IMR-90 (cell line): ENCODE measurements around the gene KAT6B. TPM values are rescaled to one million over a fixed set of nuclear protein-coding genes. Genes with fewer than 3 reads are reported as not detected.

Experiments used
- ATAC-seq: fragments of 200-7000 bp; cut with Tn5 transposase; 2 replicates; pipeline ENCODE4 v1.9.1; 2020; ENCODE audit warnings: low read depth, mild to moderate bottlenecking, moderate library complexity
- BruUV-seq: library from RNA; stranded (reverse); fragments of 400-500 nt; replicated peaks from 2 replicates; lab custom pipeline; 2021; lab: Mats Ljungman, UMichigan
- CTCF ChIA-PET: fragments of 300-600 bp; formaldehyde crosslinking; extraction: SDS; loops from one replicate; lab custom pipeline; 2021; ENCODE audit warnings: antibody characterized with exemption; lab: Yijun Ruan, JAX
- POLR2A ChIA-PET: fragments of 300-600 bp; sonication (Branson Sonifier 250); formaldehyde crosslinking; loops from one replicate; lab custom pipeline; 2022; ENCODE audit warnings: antibody characterized with exemption; ENCODE audit not compliant: unreplicated experiment; lab: Charles Lee
- DNase-seq: peaks from one replicate; pipeline ENCODE4 v3.0.0; 2013
- H2AFZ ChIP-seq: replicated peaks from 2 replicates; pipeline ENCODE3; 2013; ENCODE audit warnings: low read length, mild to moderate bottlenecking; ENCODE audit not compliant: poor library complexity
- H2AK5ac ChIP-seq: 2 replicates; pipeline ENCODE4 v1.6.1; 2013; ENCODE audit warnings: low read depth, low read length, inconsistent platforms
- H2AK9ac ChIP-seq: replicated peaks from 2 replicates; pipeline ENCODE3; 2013; ENCODE audit warnings: mild to moderate bottlenecking, low read depth, low read length, moderate library complexity; ENCODE audit not compliant: poor library complexity
- H2BK120ac ChIP-seq: 2 replicates; pipeline ENCODE4 v1.6.1; 2013; ENCODE audit warnings: low read depth, low read length, inconsistent platforms
- H2BK15ac ChIP-seq: 3 replicates; pipeline ENCODE4 v1.6.1; 2013; ENCODE audit warnings: low read depth, low read length, inconsistent platforms
- H2BK20ac ChIP-seq: 2 replicates; pipeline ENCODE4 v1.6.1; 2013; ENCODE audit warnings: low read depth, mild to moderate bottlenecking, inconsistent platforms, low read length, moderate library complexity
- H2BK5ac ChIP-seq: 2 replicates; pipeline ENCODE4 v1.6.1; 2013; ENCODE audit warnings: mild to moderate bottlenecking, low read depth, low read length, inconsistent platforms; ENCODE audit not compliant: poor library complexity, severe bottlenecking
- H3K14ac ChIP-seq: replicated peaks from 2 replicates; pipeline ENCODE4 v1.6.1; 2013; ENCODE audit warnings: low read depth, low read length, inconsistent platforms
- H3K18ac ChIP-seq: 2 replicates; pipeline ENCODE4 v1.6.1; 2013; ENCODE audit warnings: low read depth, low read length, control low read depth
- H3K23ac ChIP-seq: 2 replicates; pipeline ENCODE4 v1.6.1; 2013; ENCODE audit warnings: low read depth, low read length, inconsistent platforms
- H3K27ac ChIP-seq: 2 replicates; pipeline ENCODE4 v1.5.1; 2013; ENCODE audit warnings: mild to moderate bottlenecking, control low read depth, low read length; ENCODE audit not compliant: insufficient read depth
- H3K27me3 ChIP-seq: 2 replicates; pipeline ENCODE4 v1.6.1; 2013; ENCODE audit warnings: low read length; ENCODE audit not compliant: control insufficient read depth, insufficient read depth
- H3K36me3 ChIP-seq: 2 replicates; pipeline ENCODE4 v1.6.1; 2013; ENCODE audit warnings: low read length, mixed read lengths; ENCODE audit not compliant: control insufficient read depth, insufficient read depth
- H3K4ac ChIP-seq: 2 replicates; pipeline ENCODE4 v1.6.1; 2013; ENCODE audit warnings: low read depth, low read length, inconsistent platforms
- H3K4me1 ChIP-seq: 2 replicates; pipeline ENCODE4 v1.6.1; 2013; ENCODE audit warnings: low read length, mixed read lengths; ENCODE audit not compliant: control insufficient read depth, insufficient read depth
- H3K4me2 ChIP-seq: 2 replicates; pipeline ENCODE4 v1.6.1; 2013; ENCODE audit warnings: low read depth, mild to moderate bottlenecking, control low read depth, low read length, moderate library complexity
- H3K4me3 ChIP-seq: 2 replicates; pipeline ENCODE4 v1.5.1; 2013; ENCODE audit warnings: low read depth, mild to moderate bottlenecking, control low read depth, low read length, moderate library complexity; ENCODE audit not compliant: insufficient read depth
- H3K56ac ChIP-seq: 2 replicates; pipeline ENCODE4 v1.6.1; 2013; ENCODE audit warnings: low read length, inconsistent platforms; ENCODE audit not compliant: insufficient read depth; ENCODE audit errors: extremely low read depth
- H3K79me1 ChIP-seq, 2 experiments: 2 replicates each; pipeline ENCODE4 v1.6.1; 2013; ENCODE audit warnings: low read length in 2 of 2, inconsistent platforms in 1 of 2, low read depth in 1 of 2
- H3K9ac ChIP-seq: 2 replicates; pipeline ENCODE4 v1.6.1; 2013; ENCODE audit warnings: low read depth, low read length, control low read depth
- H3K9me1 ChIP-seq: 2 replicates; pipeline ENCODE4 v1.6.1; 2013; ENCODE audit warnings: low read length, inconsistent platforms; ENCODE audit not compliant: insufficient read depth
- H3K9me3 ChIP-seq: 2 replicates; pipeline ENCODE4 v1.6.1; 2013; ENCODE audit warnings: low read length; ENCODE audit not compliant: control insufficient read depth, insufficient read depth
- H4K20me1 ChIP-seq: 2 replicates; pipeline ENCODE4 v1.6.1; 2013; ENCODE audit warnings: low read length, inconsistent platforms; ENCODE audit not compliant: insufficient read depth
- H4K5ac ChIP-seq: 2 replicates; pipeline ENCODE4 v1.6.1; 2013; ENCODE audit warnings: mild to moderate bottlenecking, low read depth, low read length, control low read depth
- H4K8ac ChIP-seq, 2 experiments: 2 replicates each; pipeline ENCODE4 v1.6.1; 2013; ENCODE audit warnings: low read depth in 2 of 2, low read length in 2 of 2, control low read depth in 1 of 2, inconsistent platforms in 1 of 2
- H4K91ac ChIP-seq: 2 replicates; pipeline ENCODE4 v1.6.1; 2013; ENCODE audit warnings: low read depth, low read length, inconsistent platforms; ENCODE audit not compliant: insufficient read depth
- BHLHE40 ChIP-seq: fragments of 150-350 bp; IDR thresholded peaks from 2 replicates; pipeline ENCODE4 v1.6.1; 2016; ENCODE audit warnings: mild to moderate bottlenecking, low read depth, low read length
- CEBPB ChIP-seq: IDR thresholded peaks from 2 replicates; pipeline ENCODE4 v1.6.1; 2012; ENCODE audit warnings: low read depth, low read length, improper control_type of control experiment
- CHD1 ChIP-seq: IDR thresholded peaks from 2 replicates; pipeline ENCODE4 v1.6.1; 2012; ENCODE audit warnings: low read depth, low read length, improper control_type of control experiment
- FOS ChIP-seq: fragments of 150-350 bp; IDR thresholded peaks from 2 replicates; pipeline ENCODE4 v1.6.1; 2016; ENCODE audit warnings: low read depth, low read length
- MAFK ChIP-seq: IDR thresholded peaks from 2 replicates; pipeline ENCODE4 v1.6.1; 2012; ENCODE audit warnings: low read depth, low read length, improper control_type of control experiment
- MAZ ChIP-seq: IDR thresholded peaks from 2 replicates; pipeline ENCODE4 v1.6.1; 2012; ENCODE audit warnings: low read depth, mild to moderate bottlenecking, low read length, improper control_type of control experiment, moderate library complexity, borderline replicate concordance
- NFE2L2 ChIP-seq: fragments of 150-350 bp; IDR thresholded peaks from 2 replicates; pipeline ENCODE4 v1.6.1; 2016; ENCODE audit warnings: low read depth, mild to moderate bottlenecking, low read length
- POLR2A ChIP-seq: IDR thresholded peaks from 2 replicates; pipeline ENCODE4 v1.6.1; 2012; ENCODE audit warnings: mild to moderate bottlenecking, low read depth, low read length
- RAD21 ChIP-seq: IDR thresholded peaks from 2 replicates; pipeline ENCODE4 v1.6.1; 2012; ENCODE audit warnings: low read length, improper control_type of control experiment
- RCOR1 ChIP-seq: IDR thresholded peaks from 2 replicates; pipeline ENCODE4 v1.6.1; 2012; ENCODE audit warnings: mild to moderate bottlenecking, low read length, improper control_type of control experiment; ENCODE audit not compliant: insufficient replicate concordance
- RFX5 ChIP-seq: IDR thresholded peaks from 2 replicates; pipeline ENCODE4 v1.8.0; 2012; ENCODE audit warnings: low read depth, mild to moderate bottlenecking, low read length, moderate library complexity
- SMC3 ChIP-seq: fragments of 150-350 bp; IDR thresholded peaks from 2 replicates; pipeline ENCODE4 v1.6.1; 2016; ENCODE audit warnings: low read depth, mild to moderate bottlenecking, antibody characterized with exemption, low read length, moderate library complexity
- USF2 ChIP-seq: fragments of 150-350 bp; IDR thresholded peaks from 2 replicates; pipeline ENCODE4 v1.6.1; 2017; ENCODE audit warnings: mild to moderate bottlenecking, antibody characterized with exemption, low read length, low read depth
- dilution Hi-C: fragments of 300-500 bp; cut with HindIII; formaldehyde crosslinking; loops from one replicate; pipeline ENCODE4 v1.14.3; 2018; ENCODE audit warnings: low sequenced_read_pairs; ENCODE audit not compliant: unreplicated experiment
- in situ Hi-C: fragments of 300-500 bp; cut with MboI; formaldehyde crosslinking; loops from 3 replicates; pipeline ENCODE4 v1.14.3; 2019; ENCODE audit warnings: low sequenced_read_pairs, inconsistent platforms, mixed read lengths
- intact Hi-C: fragments of 100-400 bp; cut with micrococcal nuclease; formaldehyde crosslinking; loops from 2 replicates; pipeline ENCODE4 v1.10.0; 2022
- polyA plus RNA-seq, 3 experiments: library from polyadenylated mRNA; depleted of rRNA; stranded (reverse); fragments of >200 nt; gene quantifications; 2 replicates each; pipeline ENCODE4 v1.2.3, GENCODE V29; 2012; ENCODE audit warnings: low replicate concordance in 1 of 3
- total RNA-seq: library from RNA; depleted of rRNA; stranded (reverse); fragments of >200 nt; gene quantifications from 2 replicates; pipeline ENCODE4 v1.2.3, GENCODE V29; 2012
- TF ChIP-seq, protein P1 (sequence below): fragments of 150-350 bp; IDR thresholded peaks from 2 replicates; pipeline ENCODE4 v1.6.1; 2016; ENCODE audit warnings: low read depth, mild to moderate bottlenecking, low read length, moderate library complexity, borderline replicate concordance

KAT6B gene
- total and polyA plus RNA-seq, 2 of the 4 experiments (the other 2 are of a cell fraction) = 8.8 to 28.1 TPM

GRCh38 chr10:74792726-74793125 lies 33.7 kb upstream of the KAT6B start:
- Histone ChIP-seq H2BK5ac (no peak overlapping the region), H4K91ac (no peak overlapping the region), H3K9me3 (no peaks in the 10 kb centered on the region), H3K79me1 (no peaks in the 10 kb centered on the region), H3K4me3 (no peak overlapping the region), H3K9me1 (no peaks in the 10 kb centered on the region), H3K36me3 (no peaks in the 10 kb centered on the region), H3K14ac (no peak overlapping the region), H3K4ac (no peak overlapping the region), H2AK5ac (no peak overlapping the region), H3K18ac (no peak overlapping the region), H4K20me1 (no peaks in the 10 kb centered on the region), H2BK15ac (no peak overlapping the region), H3K27me3 (no peaks in the 10 kb centered on the region), H2BK20ac (no peak overlapping the region), H3K9ac (no peak overlapping the region), H3K23ac (no peak overlapping the region), H2BK120ac (no peak overlapping the region), H3K27ac (no peak overlapping the region), H2AK9ac (no peak overlapping the region), H2AFZ (no peak overlapping the region), H4K5ac (no peak overlapping the region), H3K4me2 (no peak overlapping the region), H4K8ac (no peak overlapping the region), H3K4me1 (no peaks in the 10 kb centered on the region), H3K56ac (no peak overlapping the region)
- ATAC-seq (no peak), DNase-seq (no peak)
- ChIA-PET POLR2A (no interaction called here), CTCF (no interaction called here)
- in situ Hi-C loops (no loop called here), dilution Hi-C loops (no loop called here), intact Hi-C loops (no loop called here)
- BruUV-seq = no TSS peak
- TF ChIP-seq MAFK (no peak), FOS (no peak), CEBPB (no peak), RCOR1 (no peak), BHLHE40 (no peak), MAZ (no peak), NFE2L2 (no peak), USF2 (no peak), SMC3 (no peak), RFX5 (no peak), POLR2A (no peak), RAD21 (no peak), CHD1 (no peak)
- TF ChIP-seq, protein P1, sequence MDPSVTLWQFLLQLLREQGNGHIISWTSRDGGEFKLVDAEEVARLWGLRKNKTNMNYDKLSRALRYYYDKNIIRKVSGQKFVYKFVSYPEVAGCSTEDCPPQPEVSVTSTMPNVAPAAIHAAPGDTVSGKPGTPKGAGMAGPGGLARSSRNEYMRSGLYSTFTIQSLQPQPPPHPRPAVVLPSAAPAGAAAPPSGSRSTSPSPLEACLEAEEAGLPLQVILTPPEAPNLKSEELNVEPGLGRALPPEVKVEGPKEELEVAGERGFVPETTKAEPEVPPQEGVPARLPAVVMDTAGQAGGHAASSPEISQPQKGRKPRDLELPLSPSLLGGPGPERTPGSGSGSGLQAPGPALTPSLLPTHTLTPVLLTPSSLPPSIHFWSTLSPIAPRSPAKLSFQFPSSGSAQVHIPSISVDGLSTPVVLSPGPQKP = no peak
